Body of pancreas (tissue), 4 donors: ENCODE data around the gene RHAG. TPM values are rescaled to one million over a fixed set of nuclear protein-coding genes. Genes with fewer than 3 reads are reported as not detected.
A peak's percentile ranks its signal among the peaks of the same experiment; 100 is the strongest.

Source experiments
- ATAC-seq: fragments of 150-250 bp; one replicate; pipeline ENCODE4 v1.9.1; 2016
- DNase-seq, 4 donors: peaks; one replicate each; pipeline ENCODE4 v3.0.0-alpha.2; 2019
- H3K27ac ChIP-seq, 4 donors: fragments of 200-600 bp; sonication (generic); 1 replicate in 3 of 4; 2 replicates in 1 of 4; pipeline versions ENCODE4 v1.5.1 to v1.6.1; 2016 to 2019; ENCODE audit warnings: mild to moderate bottlenecking in 1 of 4, mixed read lengths in 1 of 4, moderate library complexity in 1 of 4
- H3K27me3 ChIP-seq, 2 donors: fragments of 200-600 bp; sonication (generic); one replicate each; pipeline ENCODE4 v1.6.0; 2016; ENCODE audit warnings: mild to moderate bottlenecking in 1 of 2
- H3K36me3 ChIP-seq, 2 donors: fragments of 200-600 bp; sonication (generic); replicated peaks in 1 of 2; 2 replicates each; pipeline ENCODE4 v1.5.1; 2016; ENCODE audit warnings: low read depth in 2 of 2; ENCODE audit not compliant: insufficient read depth in 1 of 2
- H3K4me1 ChIP-seq: fragments of 200-600 bp; sonication (generic); one replicate; pipeline ENCODE4 v1.6.0; 2016
- H3K4me3 ChIP-seq, 2 donors: fragments of 200-600 bp; sonication (generic); 1 replicate in 1 of 2; 2 replicates in 1 of 2; pipeline ENCODE4 v1.5.1; 2016 to 2019
- H3K9me3 ChIP-seq, 3 donors: fragments of 200-600 bp; sonication (generic); 1 replicate in 2 of 3; 2 replicates in 1 of 3; pipeline ENCODE4 v1.5.1; 2016
- CTCF ChIP-seq, 7 experiments: fragments of 450-650 bp in 4 of 7; fragments of 200-600 bp in 3 of 7; sonication (generic) in 3 of 7; IDR thresholded peaks; one replicate each; pipeline ENCODE4 v1.5.1; 2016 to 2019; ENCODE audit warnings: antibody characterized with exemption in 7 of 7
- POLR2A ChIP-seq, 3 donors: fragments of 450-650 bp; IDR thresholded peaks; one replicate each; pipeline ENCODE4 v1.6.1; 2016; ENCODE audit warnings: antibody characterized with exemption in 3 of 3, mild to moderate bottlenecking in 2 of 3
- WGBS, 2 donors: methylation state at CpG; one replicate each; pipeline ENCODE4 v1.1.5; 2017; 5-methylcytosine and 5-hydroxymethylcytosine counted together
- intact Hi-C: fragments of 100-400 bp; cut with DNase I; formaldehyde crosslinking; loops from one replicate; pipeline ENCODE4 v1.15.1; 2023
- total RNA-seq, 2 donors: library from RNA; depleted of rRNA; stranded (reverse); fragments of >200 nt; gene quantifications; one replicate each; pipeline ENCODE4 v1.1.0, GENCODE V29; 2016

The RHAG gene
- total RNA-seq, 2 donors from 2014 or later, result not detected

- Histone ChIP-seq H3K27ac (peak overlapping the region in 3 of 4 donors; percentile 45 to 78 (median 62)), H3K4me3 (no peak overlapping the region), H3K9me3 (no peaks in the 10 kb centered on the region), H3K36me3 (no peaks in the 10 kb centered on the region), H3K4me1 (peaks cover 12% of the 10 kb centered on the region), H3K27me3 (no peaks in the 10 kb centered on the region)
- TF ChIP-seq CTCF (IDR thresholded peaks at IDR 0.05) (no peak), POLR2A (IDR thresholded peaks at IDR 0.05) (no peak)
- ATAC-seq (peak; percentile 96), DNase-seq (peak; percentile 56 to 87 (median 66))
- intact Hi-C loops, result no loop called here
Measured at GRCh38 chr6:49556429-49556837, 80.2 kb downstream of the RHAG start.

GRCh38 chr6:49555951-49556350, 80.7 kb downstream of the RHAG start:
- Histone ChIP-seq H3K27me3 (peaks cover 0 to under 1% of the 10 kb centered on the region in 2 donors), H3K9me3 (no peaks in the 10 kb centered on the region), H3K36me3 (no peaks in the 10 kb centered on the region), H3K4me1 (peaks cover 16% of the 10 kb centered on the region), H3K27ac (peak overlapping the region in 3 of 4 donors; percentile 23 to 78 (median 29)), H3K4me3 (no peak overlapping the region)
- DNase-seq (no peak), ATAC-seq (no peak)
- WGBS, 2 donors, result 47 to 63% methylated on average over 4 of the region's 4 CpGs
- intact Hi-C loops, result no loop called here
- TF ChIP-seq CTCF (IDR thresholded peaks at IDR 0.05) (no peak), POLR2A (IDR thresholded peaks at IDR 0.05) (no peak)

Other genes starting within 250 kb of the RHAG start
- gene MMUT, start 173.6 kb downstream of the RHAG start, total RNA-seq, result 10 to 100 TPM in 1 of 2 donors, 1 to 10 TPM in 1; 8.3 to 10.5 TPM
- gene CENPQ, start 173.5 kb downstream of the RHAG start, total RNA-seq, result 1 to 10 TPM in 1 of 2 donors, under 1 TPM in 1; 0.66 to 1.8 TPM
- gene GLYATL3, start 136.9 kb downstream of the RHAG start, total RNA-seq, result not detected
- 10 to 100 TPM; 11.4 to 20.8 TPM for gene C6orf141, start 86.2 kb downstream of the RHAG start, total RNA-seq
- gene CRISP2, start 76.7 kb upstream of the RHAG start, total RNA-seq, result not detected
- 1 to 10 TPM in 1 of 2 donors, under 1 TPM in 1; 0.99 to 6.0 TPM for gene CRISP3, start 107.5 kb upstream of the RHAG start, total RNA-seq
- not detected for gene PGK2, start 150.4 kb upstream of the RHAG start, total RNA-seq
- not detected for gene CRISP1, start 229.7 kb upstream of the RHAG start, total RNA-seq